NCI-H526 (cell line): ENCODE results near the gene CFAP46.
"Not testable (repeated sequence)": the region's sequence is repeated elsewhere in the genome, so short reads cannot be mapped to it uniquely, and the experiment has no call there.

Source experiments
- DNase-seq, 2 experiments: peaks; one replicate each; lab custom pipeline; 2025; lab: John Stamatoyannopoulos, UW

Gene CFAP46

DNA sequence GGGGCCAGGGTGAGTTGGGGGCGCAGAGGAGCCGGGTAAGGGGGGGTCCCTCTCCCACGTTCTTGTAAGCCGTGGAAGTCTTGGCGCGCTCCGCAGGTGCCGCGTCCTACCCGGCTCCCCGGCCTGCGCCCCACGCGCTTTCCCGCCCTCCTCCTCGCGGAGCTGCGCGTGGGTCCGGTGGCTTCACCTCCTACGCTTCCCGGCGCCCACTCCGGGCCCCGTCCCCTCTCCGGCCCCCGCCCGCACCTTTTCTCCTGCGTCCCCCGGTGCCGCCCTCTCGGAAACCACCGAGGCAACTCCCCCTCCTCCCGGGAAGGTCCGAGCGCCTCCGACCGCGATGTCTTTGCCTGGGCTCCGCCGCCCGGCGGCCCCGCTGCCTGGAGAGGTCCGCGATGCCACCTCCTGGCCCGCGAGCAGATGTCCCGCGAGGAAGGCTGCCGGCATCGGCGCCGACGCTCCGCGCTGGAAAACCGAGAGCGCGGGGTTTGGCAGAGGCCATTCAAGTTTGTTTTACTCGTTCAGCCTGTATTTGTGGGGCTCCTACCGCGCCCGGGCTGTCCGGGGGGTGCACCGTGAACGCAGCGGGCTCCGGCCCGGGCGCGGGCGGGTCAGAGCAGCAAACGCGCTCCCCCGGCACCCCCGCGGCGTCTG lies 154.1 kb downstream of the CFAP46 start:
- DNase-seq, result no peak

- DNase-seq, result peak in 1 of 2 experiments; percentile 31
Measured at GRCh38 chr10:132787495-132788179, 154.7 kb downstream of the CFAP46 start.

DNA sequence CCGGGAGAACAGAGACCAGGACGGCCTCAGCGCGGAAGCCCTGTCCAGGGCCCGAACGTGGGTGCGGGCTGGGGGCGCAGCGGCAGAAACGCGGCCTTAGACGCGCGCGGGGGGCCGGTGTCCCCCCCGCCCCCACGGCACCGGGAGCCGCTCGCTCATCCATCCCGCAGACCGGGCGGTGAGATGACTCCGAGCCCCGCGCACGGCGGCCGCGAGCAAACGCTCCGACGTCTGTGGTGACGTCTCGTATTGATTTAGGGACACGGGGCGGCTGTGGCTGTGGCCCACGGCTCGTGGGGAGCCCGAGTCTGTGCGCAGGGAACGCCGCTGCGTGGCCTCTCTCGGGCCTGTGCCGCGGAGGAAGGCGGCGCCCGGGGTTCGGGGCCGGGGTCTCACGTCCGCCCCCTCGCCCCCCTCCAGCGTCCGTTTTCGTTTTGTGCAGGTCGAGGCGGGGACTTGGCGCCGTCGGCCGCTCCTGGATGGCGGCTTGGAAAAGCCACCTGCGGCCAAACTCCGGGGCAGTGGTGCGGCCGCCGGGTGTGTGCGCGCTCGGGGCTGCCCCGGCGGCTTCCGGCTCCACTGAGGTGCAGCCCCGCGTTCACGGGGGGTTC lies 155.4 kb downstream of the CFAP46 start:
- no peak for DNase-seq

GRCh38 chr10:132786476-132786883 lies 155.9 kb downstream of the CFAP46 start:
- no peak for DNase-seq

DNA sequence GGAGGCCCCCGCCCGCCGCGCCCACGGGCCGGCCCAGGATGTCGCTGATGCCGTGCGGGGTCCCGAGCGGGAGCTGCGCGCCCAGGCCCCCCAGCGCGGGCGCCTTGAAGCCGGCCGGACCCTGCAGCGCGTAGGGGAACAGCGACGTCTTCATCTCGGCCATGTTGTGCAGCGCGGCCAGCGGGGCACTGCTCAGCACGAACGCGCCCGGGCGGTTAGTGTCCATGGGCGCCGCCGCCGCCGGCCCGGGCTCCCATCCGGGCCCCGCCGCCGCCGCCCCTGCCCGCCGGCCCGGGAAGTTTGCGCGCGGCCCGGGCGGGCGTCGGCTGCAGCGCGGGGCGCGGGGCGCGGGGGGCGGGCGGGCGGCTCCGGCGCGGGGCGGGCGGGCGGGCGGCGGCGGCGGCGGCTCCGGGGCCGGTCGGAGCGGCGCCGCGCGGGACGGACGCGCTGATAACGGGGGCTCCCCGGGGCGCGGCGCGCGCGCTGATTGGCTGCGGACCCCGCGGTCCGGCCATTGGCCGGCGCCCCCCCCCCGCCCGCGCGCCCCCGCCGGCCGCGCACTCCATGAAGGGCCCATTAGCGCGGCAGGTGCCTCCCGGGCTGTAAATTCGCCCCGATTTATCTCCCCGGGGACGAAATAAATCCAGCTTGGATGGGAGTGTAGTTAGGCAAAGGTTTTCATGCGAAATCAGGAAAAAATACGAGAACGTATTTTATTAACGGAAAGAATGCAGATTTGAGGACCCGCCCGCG lies 156.5 kb downstream of the CFAP46 start, which contains the start of gene NKX6-2:
NKX6-2 (minus strand) TSS at position 425 of the 753 bp plus-strand sequence; CDS start at position 226, 199 bp downstream.
- DNase-seq, result peak in 1 of 2 experiments; percentile 31

- DNase-seq, result no peak
Measured at GRCh38 chr10:132784866-132785722, 157.3 kb downstream of the CFAP46 start.

- DNase-seq, result no peak
Measured at GRCh38 chr10:132783940-132784865, 158.2 kb downstream of the CFAP46 start.

DNA sequence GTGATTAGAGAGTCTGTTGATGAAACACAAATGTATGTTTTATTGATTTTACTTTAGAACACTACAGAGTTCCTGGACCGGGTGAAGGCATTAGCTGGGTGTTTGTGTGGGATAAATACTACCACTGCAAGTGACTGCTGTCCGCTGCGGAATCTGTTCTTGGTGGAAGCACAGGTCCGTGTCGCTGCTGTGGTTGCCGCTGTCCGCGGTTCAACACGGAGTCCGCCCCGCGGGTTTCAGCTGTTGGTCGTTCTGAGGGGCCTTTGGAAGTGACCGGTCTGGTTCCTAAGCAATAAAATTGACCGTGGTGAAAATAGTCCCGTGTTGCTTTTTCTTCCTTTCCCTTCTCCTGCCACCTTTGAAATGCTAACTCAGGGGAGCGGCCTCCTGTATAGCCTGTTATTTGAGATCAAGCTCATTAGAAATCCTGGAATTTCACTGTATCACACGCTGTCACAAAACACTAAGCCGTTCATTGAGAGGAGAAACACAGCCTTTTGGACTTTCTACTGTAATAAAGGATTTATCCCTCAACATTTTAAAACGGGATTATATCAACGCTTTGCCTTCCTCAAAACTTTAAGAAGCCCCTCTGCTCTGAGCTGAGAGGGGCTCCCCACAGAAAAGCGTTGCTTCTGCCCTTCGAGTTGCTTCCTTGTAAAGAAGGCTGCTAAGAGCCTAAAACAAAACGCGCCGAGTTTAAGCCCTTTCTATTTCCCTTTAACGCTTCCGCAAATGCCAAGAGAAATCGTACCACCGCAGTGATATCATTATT lies 159.0 kb downstream of the CFAP46 start:
- DNase-seq, result no peak

GRCh38 chr10:132781556-132781955 lies 160.8 kb downstream of the CFAP46 start:
- DNase-seq, result no peak

DNA sequence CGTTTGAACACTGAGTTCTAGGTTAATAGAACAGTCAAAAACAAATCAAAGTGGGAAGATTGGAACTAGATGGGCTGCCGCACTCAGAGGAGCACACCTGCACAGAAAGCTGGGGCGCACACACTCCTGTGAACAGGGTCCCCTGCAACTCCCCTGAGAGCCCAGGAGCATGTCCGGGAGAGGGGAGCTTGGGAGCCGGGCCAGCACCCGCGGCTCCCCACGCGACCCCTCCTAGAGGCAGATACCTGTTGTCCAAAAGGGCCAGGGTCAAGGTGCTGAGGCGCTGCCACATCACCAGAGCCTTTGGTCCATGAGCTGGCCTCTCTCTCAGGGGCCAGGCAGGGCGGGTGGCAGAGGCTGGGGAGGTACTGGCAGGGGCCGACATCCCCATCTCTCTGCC lies 162.0 kb downstream of the CFAP46 start:
- DNase-seq, result no peak

DNA sequence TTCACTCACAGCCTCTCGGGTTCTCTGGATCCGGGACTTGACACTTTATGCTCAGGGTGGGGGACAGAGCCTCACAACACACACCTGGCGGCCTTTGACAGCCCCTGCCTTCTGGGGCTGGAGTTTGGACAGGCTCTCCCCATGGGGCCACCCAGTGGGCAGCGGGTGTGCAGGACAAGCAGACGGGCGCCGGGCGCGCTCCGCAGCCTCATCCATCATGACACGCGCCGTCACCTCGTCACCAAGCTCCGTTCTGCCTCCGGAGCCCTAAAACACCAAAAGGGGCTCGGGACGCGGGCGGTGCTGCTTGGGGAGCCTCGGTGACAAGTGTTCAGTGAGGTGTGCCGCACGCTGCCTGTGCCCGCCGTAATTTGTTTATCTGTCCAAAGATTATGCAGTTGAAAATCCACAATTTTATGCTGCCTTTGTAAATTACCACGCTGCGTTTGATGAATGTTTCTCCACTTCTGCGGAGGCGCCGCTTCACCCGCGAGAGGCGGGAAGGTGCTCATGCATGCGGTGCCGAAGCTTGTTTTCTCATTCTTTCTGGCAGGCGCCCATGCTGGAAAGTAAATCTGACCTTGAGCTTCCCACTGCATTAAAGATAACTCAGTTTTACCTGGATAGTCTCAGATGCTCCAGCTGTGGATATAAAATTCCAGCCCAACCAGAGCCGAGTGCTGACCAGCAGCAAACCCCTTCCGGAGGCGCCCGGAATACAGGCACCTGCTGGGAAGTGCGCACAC lies 162.6 kb downstream of the CFAP46 start:
- no peak for DNase-seq

DNA sequence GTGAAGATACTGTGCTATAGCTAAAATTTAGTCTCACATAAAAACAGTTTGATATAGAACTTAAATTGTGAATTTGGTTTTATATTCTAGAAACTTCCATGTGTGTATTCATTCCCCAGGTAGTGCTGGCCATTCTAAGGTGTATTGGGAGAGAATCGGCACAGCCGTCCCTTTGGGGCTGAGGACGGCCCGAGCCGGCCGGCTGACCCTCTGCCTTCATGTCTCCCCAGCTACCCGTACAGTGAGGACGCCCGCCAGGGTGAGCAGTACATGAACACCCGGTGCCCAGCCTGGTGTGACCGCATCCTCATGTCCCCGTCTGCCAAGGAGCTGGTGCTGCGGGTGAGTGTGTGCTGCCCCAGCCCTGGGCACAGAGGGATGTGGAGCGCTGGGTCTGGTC lies 164.9 kb downstream of the CFAP46 start:
- no peak for DNase-seq

GRCh38 chr10:132776821-132777220 lies 165.5 kb downstream of the CFAP46 start:
- DNase-seq, result no peak

DNA sequence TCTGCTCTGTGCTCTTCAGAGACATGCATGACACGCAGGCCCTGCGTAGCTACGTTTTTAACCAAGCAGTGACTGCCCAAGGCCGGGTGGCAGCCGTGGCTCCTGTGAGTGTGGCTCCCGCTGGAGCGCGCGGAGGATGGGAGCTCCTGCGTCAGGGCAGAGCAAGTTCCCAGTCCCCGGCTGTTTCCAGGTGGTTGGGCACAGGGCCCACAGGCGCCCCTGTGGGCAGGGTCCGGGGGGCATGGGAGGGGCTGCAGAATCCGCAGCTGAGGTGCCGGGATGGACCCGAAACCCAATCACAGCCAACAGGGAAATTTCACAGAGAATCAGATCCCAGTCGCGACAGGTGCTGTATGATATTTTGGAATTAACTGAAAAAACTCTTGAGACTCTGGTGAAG lies 166.2 kb downstream of the CFAP46 start:
- no peak for DNase-seq

DNA sequence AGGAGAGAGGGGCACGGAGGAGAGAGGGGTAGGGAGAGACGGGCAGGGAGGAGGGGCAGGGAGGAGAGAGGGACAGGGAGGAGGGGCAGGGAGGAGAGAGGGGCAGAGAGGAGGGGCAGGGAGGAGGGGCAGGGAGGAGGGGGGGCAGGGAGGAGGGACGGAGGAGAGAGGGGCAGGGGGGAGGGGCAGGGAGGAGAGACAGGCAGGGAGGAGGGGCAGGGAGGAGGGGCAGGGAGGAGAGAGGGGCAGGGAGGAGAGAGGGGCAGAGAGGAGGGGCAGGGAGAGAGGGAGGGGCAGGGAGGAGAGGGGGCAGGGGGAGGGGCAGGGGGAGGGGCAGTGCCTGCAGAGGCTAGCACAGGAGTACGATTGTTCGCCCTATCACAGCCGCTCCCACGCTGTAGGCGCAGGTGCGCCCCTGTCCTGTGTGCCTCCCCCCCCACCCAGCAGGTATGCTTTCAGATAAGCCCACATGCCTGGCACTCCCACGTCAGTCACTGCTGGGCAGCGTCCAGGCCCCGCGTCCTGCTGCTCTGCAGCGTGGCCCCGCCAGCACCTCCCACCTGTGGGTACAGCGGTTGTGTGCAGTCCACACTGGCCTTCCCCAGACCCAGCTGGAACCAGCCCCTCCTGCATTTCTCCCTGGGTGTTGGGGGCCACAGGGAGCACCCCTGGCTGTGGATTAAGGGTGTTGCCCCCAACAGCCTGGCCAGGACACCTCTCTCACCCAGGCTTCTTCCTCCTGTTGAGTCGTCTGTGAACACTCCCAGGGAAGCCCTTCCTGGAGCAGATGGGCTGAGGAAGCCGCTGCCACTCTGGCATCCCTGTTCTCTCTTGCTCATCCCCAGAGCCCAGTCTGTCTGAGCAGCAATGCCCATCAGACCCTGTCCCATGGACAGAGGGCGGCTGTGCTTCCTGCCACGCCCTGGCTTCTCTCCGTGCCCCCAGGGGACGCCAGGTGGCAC lies 167.2 kb downstream of the CFAP46 start:
- peak in 1 of 2 experiments; percentile 54 for DNase-seq

- DNase-seq, result no peak
Measured at GRCh38 chr10:132774181-132774901, 168.0 kb downstream of the CFAP46 start.

DNA sequence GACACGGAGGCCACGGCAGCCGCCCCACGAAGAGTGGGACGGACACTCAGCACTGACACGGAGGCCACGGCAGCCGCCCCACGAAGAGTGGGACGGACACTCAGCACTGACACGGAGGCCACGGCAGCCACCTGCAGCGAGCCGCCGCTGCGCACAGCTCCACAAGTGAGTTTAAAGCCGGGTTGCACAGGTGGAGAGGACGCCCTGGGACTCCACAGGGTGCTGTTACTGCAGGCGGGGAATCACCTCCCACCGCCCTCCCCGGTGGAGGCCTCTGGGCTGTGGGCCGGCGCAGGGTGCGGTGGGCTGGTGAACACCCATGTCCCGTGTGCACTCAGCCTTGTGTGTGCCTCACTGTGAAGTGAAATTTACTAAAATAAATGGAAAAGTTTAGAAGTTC lies 169.6 kb downstream of the CFAP46 start:
- not testable (repeated sequence) for DNase-seq
